ENCODE measurements around the gene TPT1.

DNA sequence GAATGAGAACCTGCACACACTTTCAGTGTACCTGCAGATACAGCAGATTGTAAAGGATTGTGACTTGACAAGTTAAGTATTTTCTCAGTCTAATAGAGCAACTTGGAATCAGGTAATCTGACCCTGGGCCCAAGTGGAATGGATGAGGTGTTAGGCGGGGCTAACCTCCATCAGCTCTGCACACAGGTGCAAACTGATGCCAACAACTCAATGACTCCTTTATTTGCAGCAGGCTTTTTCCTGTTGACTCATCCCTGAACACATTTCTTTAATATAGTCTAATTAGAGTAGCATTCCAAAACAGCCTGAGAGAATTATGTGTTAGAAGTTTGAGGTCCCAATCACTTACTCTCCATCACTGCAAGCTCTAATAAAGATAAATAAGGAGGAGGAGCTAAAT is 48.8 kb downstream of the TPT1 start:
- TF ChIP-seq YY1 (IDR thresholded peaks at IDR 0.05; ENCODE audit: insufficient read depth, insufficient read length) = no peak
- TF ChIP-seq ZNF274 (IDR thresholded peaks at IDR 0.05; ENCODE audit: low read depth, low read length) = no peak

All from NT2/D1 (cell line).